GM12878 (cell line): ENCODE data around the gene PSMB7. TPM values are rescaled to one million over a fixed set of nuclear protein-coding genes. Genes with fewer than 3 reads are reported as not detected.

Source experiments
- ATAC-seq: fragments of 200-7000 bp; cut with Tn5 transposase; 3 replicates; pipeline ENCODE4 v1.9.1; 2020; ENCODE audit warnings: mild to moderate bottlenecking, moderate library complexity
- BruUV-seq: library from RNA; stranded (reverse); fragments of 400-500 nt; replicated peaks from 2 replicates; lab custom pipeline; 2021; lab: Mats Ljungman, UMichigan
- CTCF ChIA-PET: fragments of 300-600 bp; sonication (Branson Sonifier 250); formaldehyde crosslinking; extraction: SDS; loops from one replicate; lab custom pipeline; 2021; ENCODE audit warnings: inconsistent platforms; lab: Yijun Ruan, JAX
- POLR2A ChIA-PET: fragments of 350-600 bp; formaldehyde crosslinking; extraction: SDS; loops from one replicate; lab custom pipeline; 2021; ENCODE audit warnings: inconsistent platforms; lab: Charles Lee
- RAD21 ChIA-PET: fragments of 300-600 bp; sonication (Branson Sonifier 250); formaldehyde crosslinking; loops from one replicate; lab custom pipeline; 2023; ENCODE audit warnings: antibody characterized with exemption; ENCODE audit not compliant: unreplicated experiment; lab: Charles Lee
- SMC1A ChIA-PET: fragments of 300-600 bp; sonication (Branson Sonifier 250); formaldehyde crosslinking; loops from one replicate; lab custom pipeline; 2023; ENCODE audit not compliant: unreplicated experiment, uncharacterized antibody; lab: Charles Lee
- DNase-seq: peaks from one replicate; pipeline ENCODE4 v3.0.0-alpha.2; 2011; ENCODE audit warnings: low read depth, low spot score
- FAIRE-seq: peaks from 3 replicates; lab custom pipeline; 2011; peaks lifted over from hg19 to GRCh38; lab: Jason Lieb, UNC
- H2AFZ ChIP-seq: 2 replicates; pipeline ENCODE4 v1.6.0; 2011; ENCODE audit warnings: low read depth, low read length, control low read depth; ENCODE audit not compliant: control insufficient read depth
- H3K27ac ChIP-seq: 2 replicates; pipeline ENCODE4 v1.5.1; 2011; ENCODE audit warnings: control low read depth; ENCODE audit not compliant: control insufficient read depth, insufficient read depth
- H3K27me3 ChIP-seq, 2 experiments: replicated peaks in 1 of 2; 2 replicates each; pipeline versions ENCODE4 v1.6.0 to v1.6.1; 2011; ENCODE audit warnings: low read length in 1 of 2; ENCODE audit not compliant: control insufficient read depth in 2 of 2, insufficient read depth in 2 of 2
- H3K36me3 ChIP-seq, 2 experiments: 2 replicates each; pipeline ENCODE4 v1.5.1; 2011; ENCODE audit warnings: low read length in 1 of 2; ENCODE audit not compliant: control insufficient read depth in 2 of 2, insufficient read depth in 2 of 2
- H3K4me1 ChIP-seq: 2 replicates; pipeline ENCODE4 v1.6.1; 2011; ENCODE audit warnings: mild to moderate bottlenecking, low read length, moderate library complexity, mixed read lengths; ENCODE audit not compliant: control insufficient read depth, insufficient read depth
- H3K4me2 ChIP-seq: 2 replicates; pipeline ENCODE4 v1.6.0; 2011; ENCODE audit warnings: control low read depth; ENCODE audit not compliant: control insufficient read depth, insufficient read depth
- H3K4me3 ChIP-seq: fragments of 200-600 bp; sonication (generic); 2 replicates; pipeline ENCODE4 v1.5.1; 2016
- H3K79me2 ChIP-seq: 2 replicates; pipeline ENCODE4 v1.6.0; 2011; ENCODE audit warnings: low read length; ENCODE audit not compliant: control insufficient read depth, insufficient read depth
- H3K9ac ChIP-seq: 2 replicates; pipeline ENCODE4 v1.8.0; 2011; ENCODE audit warnings: low read length, control low read depth, mixed read lengths; ENCODE audit not compliant: control insufficient read depth, insufficient read depth
- H3K9me3 ChIP-seq: replicated peaks from 3 replicates; pipeline ENCODE4 v1.5.1; 2011; ENCODE audit warnings: mild to moderate bottlenecking, low read length; ENCODE audit not compliant: control insufficient read depth, insufficient read depth
- H4K20me1 ChIP-seq: 2 replicates; pipeline ENCODE4 v1.6.0; 2011; ENCODE audit not compliant: control insufficient read depth, insufficient read depth
- EZH2 ChIP-seq: IDR thresholded peaks from 2 replicates; pipeline ENCODE4 v1.6.1; 2012; ENCODE audit warnings: low read depth, mild to moderate bottlenecking, control low read depth, inconsistent platforms, low read length, borderline replicate concordance; ENCODE audit not compliant: control insufficient read depth
- KDM1A ChIP-seq: fragments of 200-600 bp; sonication (generic); IDR thresholded peaks from 2 replicates; pipeline ENCODE4 v1.6.1; 2016; ENCODE audit warnings: borderline replicate concordance
- NBN ChIP-seq: fragments of 450-650 bp; IDR thresholded peaks from 2 replicates; pipeline ENCODE4 v1.6.1; 2016
- PRDM15 ChIP-seq: fragments of 450-650 bp; formaldehyde crosslinking; IDR thresholded peaks from 2 replicates; pipeline ENCODE4 v1.4.0; 2020; ENCODE audit warnings: mild to moderate bottlenecking, moderate library complexity
- SPI1 ChIP-seq: IDR thresholded peaks from 2 replicates; pipeline ENCODE4 v1.6.1; 2011; ENCODE audit warnings: low read depth, mild to moderate bottlenecking, low read length, moderate library complexity, borderline replicate concordance; ENCODE audit not compliant: insufficient read depth
- SREBF1 ChIP-seq: IDR thresholded peaks from 2 replicates; pipeline ENCODE4 v1.6.1; 2012; ENCODE audit warnings: mild to moderate bottlenecking, low read length
- ZBED1 ChIP-seq: IDR thresholded peaks from 2 replicates; pipeline ENCODE4 v1.6.1; 2016; ENCODE audit warnings: borderline replicate concordance
- WGBS: methylation state at CpG from one replicate; pipeline ENCODE4 v1.1.6; 2016; ENCODE audit warnings: low lambda C conversion rate; ENCODE audit not compliant: insufficient replicate concordance, insufficient coverage; ENCODE audit errors: missing lambda C conversion rate; 5-methylcytosine and 5-hydroxymethylcytosine counted together
- in situ Hi-C: fragments of 300-500 bp; cut with MboI; formaldehyde crosslinking; loops from 9 replicates; pipeline ENCODE4 v1.14.3; 2018; ENCODE audit warnings: mixed read lengths
- intact Hi-C: fragments of 100-400 bp; cut with micrococcal nuclease; formaldehyde crosslinking; loops from one replicate; pipeline ENCODE4 v1.14.2; 2022; ENCODE audit not compliant: unreplicated experiment
- polyA plus RNA-seq, 11 experiments: library from polyadenylated mRNA; depleted of rRNA in 4 of 11; unstranded in 6 of 11; stranded (reverse) in 5 of 11; fragments of >200 nt; fragmentation: Nextera tagmentation in 4 of 11; fragmentation: Illumina TruSeq in 1 of 11; extraction: Ambion mirVana in 4 of 11; extraction: Trizol in 1 of 11; gene quantifications; 1 replicate in 1 of 11; 2 replicates in 10 of 11; pipeline versions ENCODE4 v1.2.1 to v1.2.3, GENCODE V29; 2011 to 2016; ENCODE audit warnings: inconsistent platforms in 2 of 11, missing spikeins in 2 of 11, low read depth in 1 of 11
- total RNA-seq, 4 experiments: library from RNA; depleted of rRNA in 3 of 4; stranded (reverse); fragments of >200 nt in 3 of 4; fragmentation: Illumina TruSeq in 1 of 4; extraction: Trizol in 1 of 4; gene quantifications; 2 replicates each; pipeline versions ENCODE4 v1.2.1 to v1.2.3, GENCODE V29; 2013 to 2021

Gene PSMB7
- total and polyA plus RNA-seq, 10 of the 15 experiments (the other 5 are each of a cell fraction or from before 2014, with no cell fraction given), result 174 to 564 (median 268) TPM

GRCh38 chr9:124308606-124309491, 106.4 kb downstream of the PSMB7 start (continued):
- TF ChIP-seq PRDM15 (no peak), KDM1A (no peak), EZH2 (no peak), NBN (no peak)

GRCh38 chr9:124307379-124308030, 107.7 kb downstream of the PSMB7 start:
- ChIA-PET POLR2A (no interaction called here), SMC1A (no interaction called here), CTCF (no interaction called here), RAD21 (no interaction called here)
- TF ChIP-seq SPI1 (no peak), SREBF1 (no peak), ZBED1 (no peak)
- Histone ChIP-seq H3K9ac (no peak overlapping the region), H3K9me3 (no peaks in the 10 kb centered on the region), H2AFZ (no peak overlapping the region), H4K20me1 (peaks cover 15% of the 10 kb centered on the region; the same call in 1 of the 2 replicates), H3K4me2 (no peak overlapping the region), H3K79me2 (peaks cover 12% of the 10 kb centered on the region), H3K4me3 (no peak overlapping the region), H3K27ac (no peak overlapping the region), H3K27me3 (no peaks in the 10 kb centered on the region), H3K36me3 (peaks cover 45 to 60% of the 10 kb centered on the region in 2 experiments), H3K4me1 (no peaks in the 10 kb centered on the region; the same call in 1 of the 2 replicates)
- BruUV-seq, result no TSS peak
- FAIRE-seq (no peak), DNase-seq (no peak), ATAC-seq (no peak)
- in situ Hi-C loops, result no loop called here
- 92% methylated on average over 24 of the region's 24 CpGs for WGBS
- intact Hi-C loops, result no loop called here
